Fibroblast of lung (primary cell): ENCODE measurements around the gene GRK7. TPM values are rescaled to one million over a fixed set of nuclear protein-coding genes. Genes with fewer than 3 reads are reported as not detected.

Experiments
- DNase-seq, 2 donors: peaks; one replicate each; pipeline versions ENCODE4 v3.0.0 to v3.0.0-alpha.2; 2010; ENCODE audit warnings: low read depth in 2 of 2
- H2AFZ ChIP-seq: 2 replicates; pipeline ENCODE4 v1.5.1; 2012; ENCODE audit warnings: low read length, control low read depth, inconsistent platforms
- H3K27ac ChIP-seq: 2 replicates; pipeline ENCODE4 v1.5.1; 2011; ENCODE audit warnings: low read length, control low read depth; ENCODE audit not compliant: insufficient read depth
- H3K27me3 ChIP-seq: 2 replicates; pipeline ENCODE4 v1.5.1; 2011; ENCODE audit warnings: mild to moderate bottlenecking, low read length; ENCODE audit not compliant: control insufficient read depth, insufficient read depth
- H3K36me3 ChIP-seq: 2 replicates; pipeline ENCODE4 v1.5.1; 2011; ENCODE audit warnings: low read length; ENCODE audit not compliant: control insufficient read depth, insufficient read depth
- H3K4me1 ChIP-seq: 2 replicates; pipeline ENCODE4 v1.5.1; 2011; ENCODE audit warnings: low read length; ENCODE audit not compliant: control insufficient read depth, insufficient read depth; ENCODE audit errors: extremely low read depth
- H3K4me2 ChIP-seq: 2 replicates; pipeline ENCODE4 v1.5.1; 2011; ENCODE audit warnings: low read length, control low read depth; ENCODE audit not compliant: insufficient read depth; ENCODE audit errors: extremely low read depth
- H3K4me3 ChIP-seq, 4 experiments: fragments of 200-600 bp in 1 of 4; sonication (generic) in 1 of 4; replicated peaks in 1 of 4; 2 replicates each; pipeline ENCODE4 v1.5.1; 2011 to 2016; ENCODE audit warnings: low read length in 4 of 4, low read depth in 3 of 4, mild to moderate bottlenecking in 3 of 4, control low read depth in 2 of 4, inconsistent platforms in 1 of 4, mixed read lengths in 1 of 4; ENCODE audit not compliant: insufficient read depth in 1 of 4; ENCODE audit errors: control extremely low read depth in 1 of 4
- H3K79me2 ChIP-seq: 2 replicates; pipeline ENCODE4 v1.5.1; 2012; ENCODE audit warnings: mild to moderate bottlenecking, low read length, inconsistent platforms; ENCODE audit not compliant: control insufficient read depth, insufficient read depth
- H3K9ac ChIP-seq: 2 replicates; pipeline ENCODE4 v1.5.1; 2011; ENCODE audit warnings: mild to moderate bottlenecking, low read length, control low read depth; ENCODE audit not compliant: insufficient read depth
- H3K9me3 ChIP-seq: 2 replicates; pipeline ENCODE4 v1.5.1; 2012; ENCODE audit warnings: low read depth, low read length; ENCODE audit not compliant: control insufficient read depth, insufficient read depth
- H4K20me1 ChIP-seq: 2 replicates; pipeline ENCODE4 v1.5.1; 2011; ENCODE audit warnings: low read length; ENCODE audit not compliant: control insufficient read depth, insufficient read depth; ENCODE audit errors: extremely low read depth
- EZH2 ChIP-seq: IDR thresholded peaks from 2 replicates; pipeline ENCODE4 v1.5.1; 2012; ENCODE audit warnings: low read length, control low read depth, mild to moderate bottlenecking; ENCODE audit errors: missing control alignments
- polyA plus RNA-seq, 2 donors: library from polyadenylated mRNA; depleted of rRNA in 1 of 2; stranded (reverse) in 1 of 2; unstranded in 1 of 2; fragments of >200 nt; gene quantifications; 2 replicates each; pipeline ENCODE4 v1.2.1, GENCODE V29; 2011 to 2012; ENCODE audit warnings: missing spikeins in 1 of 2
- total RNA-seq: library from RNA; depleted of rRNA; stranded (reverse); fragments of >200 nt; gene quantifications from 2 replicates; pipeline ENCODE4 v1.2.1, GENCODE V29; 2014
- TF ChIP-seq, protein P1 (sequence below), 2 donors: IDR thresholded peaks in 1 of 2; conservative IDR thresholded peaks in 1 of 2; 1 replicate in 1 of 2; 2 replicates in 1 of 2; pipeline ENCODE4 v1.5.1; 2011 to 2012; ENCODE audit warnings: low read length in 2 of 2, control low read depth in 1 of 2, inconsistent platforms in 1 of 2, low read depth in 1 of 2, mild to moderate bottlenecking in 1 of 2

The GRK7 gene
- total and polyA plus RNA-seq, 2 donors (not counting 1 experiment from before 2014, with no cell fraction given): under 0.01 TPM; not detected in 1

DNA sequence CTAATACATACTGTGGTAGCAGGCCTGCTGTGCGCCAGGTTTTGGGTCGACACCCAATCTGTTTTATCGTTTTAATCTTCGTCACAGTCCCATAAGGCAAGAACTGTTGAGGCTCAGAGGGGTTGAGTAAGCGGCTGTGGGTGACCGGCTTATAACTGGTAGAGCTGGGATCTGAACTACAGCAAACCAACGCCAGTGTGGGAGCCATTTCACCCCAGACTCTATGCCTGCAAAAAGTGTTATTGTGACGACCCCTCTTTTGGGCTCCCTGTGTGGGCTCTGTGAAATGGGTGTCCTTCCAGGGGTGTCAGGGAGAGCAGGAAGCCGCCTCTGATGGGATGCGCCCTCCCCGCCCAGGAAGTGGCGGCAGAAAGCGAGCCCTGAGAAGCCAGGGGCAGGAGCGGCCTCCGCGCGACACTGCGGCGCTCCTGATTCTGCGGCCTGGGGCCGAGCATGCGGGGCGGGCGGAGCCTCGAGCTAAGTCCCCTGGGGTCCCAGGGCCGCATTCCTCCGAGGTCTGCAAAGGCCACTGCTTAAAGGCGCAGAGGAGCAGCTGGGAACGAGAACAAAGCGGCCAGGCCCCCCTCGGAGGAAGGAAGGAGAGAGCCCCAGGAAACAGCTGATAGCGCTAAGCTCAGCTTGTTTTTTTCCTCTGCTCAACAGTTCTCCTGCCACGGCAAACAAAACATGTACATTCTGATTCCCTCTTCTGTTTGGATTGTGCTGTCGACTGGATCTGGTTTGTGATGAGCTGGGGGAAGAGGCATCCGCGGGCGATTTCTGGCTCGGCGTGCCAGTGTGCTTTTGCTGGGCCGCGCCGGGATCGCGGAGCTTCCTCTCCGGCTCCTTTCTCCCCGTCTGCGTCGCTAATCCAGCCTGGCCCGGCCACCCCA, 33.9 kb downstream of the GRK7 start:
- peak overlapping the region; percentile 55 for H3K27ac ChIP-seq
- no peaks in the 10 kb centered on the region for H3K27me3 ChIP-seq
- no peaks in the 10 kb centered on the region for H4K20me1 ChIP-seq
- peak overlapping the region; percentile 95 for H2AFZ ChIP-seq
- H3K4me2 ChIP-seq: peak overlapping the region; percentile 70
- no peaks in the 10 kb centered on the region for H3K9me3 ChIP-seq
- no peaks in the 10 kb centered on the region for H3K79me2 ChIP-seq
- TF ChIP-seq, protein P1, sequence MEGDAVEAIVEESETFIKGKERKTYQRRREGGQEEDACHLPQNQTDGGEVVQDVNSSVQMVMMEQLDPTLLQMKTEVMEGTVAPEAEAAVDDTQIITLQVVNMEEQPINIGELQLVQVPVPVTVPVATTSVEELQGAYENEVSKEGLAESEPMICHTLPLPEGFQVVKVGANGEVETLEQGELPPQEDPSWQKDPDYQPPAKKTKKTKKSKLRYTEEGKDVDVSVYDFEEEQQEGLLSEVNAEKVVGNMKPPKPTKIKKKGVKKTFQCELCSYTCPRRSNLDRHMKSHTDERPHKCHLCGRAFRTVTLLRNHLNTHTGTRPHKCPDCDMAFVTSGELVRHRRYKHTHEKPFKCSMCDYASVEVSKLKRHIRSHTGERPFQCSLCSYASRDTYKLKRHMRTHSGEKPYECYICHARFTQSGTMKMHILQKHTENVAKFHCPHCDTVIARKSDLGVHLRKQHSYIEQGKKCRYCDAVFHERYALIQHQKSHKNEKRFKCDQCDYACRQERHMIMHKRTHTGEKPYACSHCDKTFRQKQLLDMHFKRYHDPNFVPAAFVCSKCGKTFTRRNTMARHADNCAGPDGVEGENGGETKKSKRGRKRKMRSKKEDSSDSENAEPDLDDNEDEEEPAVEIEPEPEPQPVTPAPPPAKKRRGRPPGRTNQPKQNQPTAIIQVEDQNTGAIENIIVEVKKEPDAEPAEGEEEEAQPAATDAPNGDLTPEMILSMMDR (conservative IDR thresholded peaks at IDR 0.05 in 1 of 2, IDR thresholded peaks at IDR 0.05 in 1 of 2; ENCODE audit: low read depth in 1 of 2, low read length in 2 of 2): no peak
- no peak for TF ChIP-seq EZH2
- peaks cover 4% of the 10 kb centered on the region for H3K4me1 ChIP-seq
- H3K36me3 ChIP-seq: no peaks in the 10 kb centered on the region
- peak overlapping the region; percentile 24 to 40 (median 30) for H3K4me3 ChIP-seq
- DNase-seq: peak; percentile 31 to 46
- peak overlapping the region; percentile 54 for H3K9ac ChIP-seq

DNA sequence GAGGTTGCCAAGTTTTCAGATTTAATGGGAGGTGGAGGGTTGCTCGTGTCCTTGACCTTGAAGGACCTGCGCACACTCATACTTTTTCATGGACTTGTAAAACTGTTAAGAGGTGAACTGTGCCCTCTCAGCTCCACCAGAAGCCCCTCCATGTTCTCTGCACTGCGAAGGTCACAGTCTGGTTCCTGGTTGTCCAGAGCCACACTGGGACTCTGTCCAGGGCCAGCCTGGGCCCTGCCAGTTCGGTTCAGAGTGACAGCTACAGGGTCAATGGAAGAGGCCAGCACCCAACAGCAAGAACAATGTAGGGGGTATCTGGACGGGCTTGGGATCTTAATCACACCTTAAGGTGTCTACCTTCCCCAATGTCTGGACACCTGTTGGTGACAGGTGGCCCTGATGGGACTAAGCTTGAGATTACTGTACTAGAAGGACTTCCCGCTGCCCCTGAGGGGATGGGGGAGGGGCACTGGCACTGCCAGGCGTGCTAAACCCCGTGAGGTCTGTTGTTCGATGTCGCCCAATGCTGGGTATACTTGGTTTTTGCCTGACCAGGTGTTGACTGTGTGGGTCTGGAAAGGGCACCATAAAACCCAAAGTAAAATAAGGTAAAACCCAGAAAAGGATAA, 34.7 kb downstream of the GRK7 start:
- H3K4me2 ChIP-seq: peak overlapping the region; percentile 70
- peak overlapping the region; percentile 95 for H2AFZ ChIP-seq

DNA sequence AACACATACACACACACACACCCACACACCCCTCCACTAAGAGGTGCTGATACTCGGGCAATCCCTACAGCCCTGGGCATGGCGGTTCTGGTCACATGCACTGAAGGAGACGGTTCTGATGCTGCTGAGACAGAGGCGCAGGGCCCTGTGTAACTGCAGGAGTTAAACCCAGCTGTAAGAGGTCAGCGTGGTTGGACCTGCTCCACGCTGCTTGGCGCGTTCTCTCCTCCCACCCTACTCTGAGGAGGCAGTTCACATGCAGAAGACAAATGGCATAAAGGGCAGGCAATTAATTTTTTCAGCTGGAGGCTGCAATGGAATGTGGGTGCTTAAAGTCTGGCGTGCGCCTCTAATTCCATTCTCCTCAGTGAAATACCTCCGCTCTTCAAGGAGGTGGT, 35.2 kb downstream of the GRK7 start:
- H3K79me2 ChIP-seq: no peaks in the 10 kb centered on the region
- no peaks in the 10 kb centered on the region for H4K20me1 ChIP-seq
- no peaks in the 10 kb centered on the region for H3K9me3 ChIP-seq
- H3K27me3 ChIP-seq: peaks cover 2% of the 10 kb centered on the region
- H3K4me3 ChIP-seq: no peak overlapping the region
- no peak overlapping the region for H2AFZ ChIP-seq
- no peak overlapping the region for H3K4me2 ChIP-seq
- TF ChIP-seq, protein P1 (conservative IDR thresholded peaks at IDR 0.05 in 1 of 2, IDR thresholded peaks at IDR 0.05 in 1 of 2; ENCODE audit: low read depth in 1 of 2, low read length in 2 of 2): no peak
- TF ChIP-seq EZH2: no peak
- no peaks in the 10 kb centered on the region for H3K36me3 ChIP-seq
- DNase-seq: peak in 1 of 2 donors; percentile 73
- H3K4me1 ChIP-seq: peaks cover 4% of the 10 kb centered on the region
- no peak overlapping the region for H3K27ac ChIP-seq
- no peak overlapping the region for H3K9ac ChIP-seq

More for the DNA sequence above, 34.7 kb downstream of the GRK7 start:
- no peak for DNase-seq
- Histone ChIP-seq H3K4me3 (peak overlapping the region in 3 of 4 experiments; percentile 24 to 40 (median 27)), H3K79me2 (no peaks in the 10 kb centered on the region), H3K9me3 (no peaks in the 10 kb centered on the region), H3K27ac (peak overlapping the region; percentile 55), H3K27me3 (peaks cover 2% of the 10 kb centered on the region), H4K20me1 (no peaks in the 10 kb centered on the region), H3K36me3 (no peaks in the 10 kb centered on the region), H3K4me1 (peaks cover 4% of the 10 kb centered on the region), H3K9ac (peak overlapping the region; percentile 54)
- TF ChIP-seq EZH2: no peak
- TF ChIP-seq, protein P1 (conservative IDR thresholded peaks at IDR 0.05 in 1 of 2, IDR thresholded peaks at IDR 0.05 in 1 of 2; ENCODE audit: low read depth in 1 of 2, low read length in 2 of 2): no peak
